Colonic mucosa (tissue), 4 donors: ENCODE results near the gene HCK. TPM values are rescaled to one million over a fixed set of nuclear protein-coding genes. Genes with fewer than 3 reads are reported as not detected.

Experiments used
- DNase-seq: peaks from one replicate; pipeline ENCODE4 v3.0.0-alpha.2; 2020
- H3K27ac ChIP-seq: fragments of 200-600 bp; one replicate; pipeline ENCODE4 v1.8.0; 2021
- H3K27me3 ChIP-seq: fragments of 200-600 bp; one replicate; pipeline ENCODE4 v1.8.0; 2021
- H3K36me3 ChIP-seq: fragments of 200-600 bp; one replicate; pipeline ENCODE4 v1.8.0; 2021
- H3K4me1 ChIP-seq: fragments of 200-600 bp; one replicate; pipeline ENCODE4 v1.8.0; 2021; ENCODE audit warnings: mild to moderate bottlenecking
- H3K4me3 ChIP-seq: fragments of 200-600 bp; one replicate; pipeline ENCODE4 v1.8.0; 2021
- H3K9ac ChIP-seq, 2 donors: one replicate each; pipeline ENCODE4 v1.7.0; 2013; ENCODE audit warnings: control low read depth in 2 of 2, low read depth in 2 of 2, low read length in 2 of 2
- H3K9me3 ChIP-seq: fragments of 200-600 bp; one replicate; pipeline ENCODE4 v1.8.0; 2021
- CTCF ChIP-seq: fragments of 200-600 bp; IDR thresholded peaks from one replicate; pipeline ENCODE4 v1.8.0; 2022; ENCODE audit warnings: antibody characterized with exemption, mild to moderate bottlenecking
- intact Hi-C: fragments of 100-400 bp; cut with DNase I; formaldehyde crosslinking; loops from one replicate; pipeline ENCODE4 v1.14.1; 2022
- total RNA-seq, 2 donors: library from RNA; stranded (reverse); fragmentation: NEBNext Ultra II Directional in 1 of 2; extraction: Animal tissue kit (Norgen Biotek cat#: 25700) in 1 of 2; gene quantifications; one replicate each; pipeline ENCODE4 v1.2.1, GENCODE V29; 2021
- donor health status: healthy.
- donor health status: DM: no; HTN: no; CAD: no.
- donor health status: DM: no; HTN: no; CAD: no.

HCK gene
- total RNA-seq, 2 donors from 2014 or later: 3.7 to 6.6 TPM

- Histone ChIP-seq H3K27me3 (no peaks in the 10 kb centered on the region), H3K4me3 (no peak overlapping the region), H3K9ac (no peak overlapping the region), H3K36me3 (peaks cover 37% of the 10 kb centered on the region), H3K9me3 (no peaks in the 10 kb centered on the region), H3K4me1 (no peaks in the 10 kb centered on the region), H3K27ac (no peak overlapping the region)
- intact Hi-C loops: no loop called here
- TF ChIP-seq CTCF: no peak
- DNase-seq: no peak
Measured at GRCh38 chr20:32140603-32141002, 88.6 kb downstream of the HCK start.

- no peaks in the 10 kb centered on the region for H3K27me3 ChIP-seq
- no peaks in the 10 kb centered on the region for H3K4me1 ChIP-seq
- TF ChIP-seq CTCF: no peak
- no peak overlapping the region for H3K4me3 ChIP-seq
- no peaks in the 10 kb centered on the region for H3K9me3 ChIP-seq
- no peak overlapping the region for H3K9ac ChIP-seq
- no peak for DNase-seq
- H3K27ac ChIP-seq: no peak overlapping the region
- peaks cover 37% of the 10 kb centered on the region for H3K36me3 ChIP-seq
- intact Hi-C loops: no loop called here
Measured at GRCh38 chr20:32141465-32141980, 89.5 kb downstream of the HCK start.

- H3K9me3 ChIP-seq: no peaks in the 10 kb centered on the region
- no peak for TF ChIP-seq CTCF
- intact Hi-C loops: no loop called here
- no peak overlapping the region for H3K27ac ChIP-seq
- no peaks in the 10 kb centered on the region for H3K4me1 ChIP-seq
- peaks cover 33% of the 10 kb centered on the region for H3K36me3 ChIP-seq
- H3K27me3 ChIP-seq: no peaks in the 10 kb centered on the region
- H3K4me3 ChIP-seq: no peak overlapping the region
- no peak for DNase-seq
- no peak overlapping the region for H3K9ac ChIP-seq
Measured at GRCh38 chr20:32142088-32142487, 90.0 kb downstream of the HCK start.

GRCh38 chr20:32142991-32143390 lies 90.9 kb downstream of the HCK start:
- H3K4me3 ChIP-seq: no peak overlapping the region
- intact Hi-C loops: no loop called here
- peaks cover 32% of the 10 kb centered on the region for H3K36me3 ChIP-seq
- DNase-seq: no peak
- H3K27ac ChIP-seq: no peak overlapping the region
- no peaks in the 10 kb centered on the region for H3K9me3 ChIP-seq
- TF ChIP-seq CTCF: no peak
- H3K4me1 ChIP-seq: no peaks in the 10 kb centered on the region
- no peaks in the 10 kb centered on the region for H3K27me3 ChIP-seq
- H3K9ac ChIP-seq: no peak overlapping the region

- peaks cover 32% of the 10 kb centered on the region for H3K36me3 ChIP-seq
- no peaks in the 10 kb centered on the region for H3K4me1 ChIP-seq
- H3K9me3 ChIP-seq: no peaks in the 10 kb centered on the region
- TF ChIP-seq CTCF: no peak
- H3K4me3 ChIP-seq: no peak overlapping the region
- no peaks in the 10 kb centered on the region for H3K27me3 ChIP-seq
- no peak for DNase-seq
- intact Hi-C loops: no loop called here
- no peak overlapping the region for H3K9ac ChIP-seq
- no peak overlapping the region for H3K27ac ChIP-seq
Measured at GRCh38 chr20:32144898-32145662, 93.0 kb downstream of the HCK start.
